Spleen (tissue), 11 donors: ENCODE results near the gene MUC4. TPM values are rescaled to one million over a fixed set of nuclear protein-coding genes. Genes with fewer than 3 reads are reported as not detected.
"Not testable (repeated sequence)": the region's sequence is repeated elsewhere in the genome, so short reads cannot be mapped to it uniquely, and the experiment has no call there.

Experiments
- DNase-seq: peaks from one replicate; pipeline ENCODE4 v3.0.0-alpha.2; 2020
- H3K27ac ChIP-seq, 8 donors: fragments of 200-600 bp; sonication (generic) in 7 of 8; 1 replicate in 4 of 8; 2 replicates in 4 of 8; pipeline versions ENCODE4 v1.5.0 to v1.8.0; 2016 to 2021; ENCODE audit warnings: inconsistent platforms in 4 of 8, mild to moderate bottlenecking in 4 of 8, moderate library complexity in 1 of 8
- H3K27me3 ChIP-seq, 7 donors: fragments of 200-600 bp; sonication (generic) in 6 of 7; replicated peaks in 1 of 7; 1 replicate in 4 of 7; 2 replicates in 3 of 7; pipeline versions ENCODE4 v1.5.0 to v1.8.0; 2016 to 2021; ENCODE audit warnings: inconsistent platforms in 3 of 7, mild to moderate bottlenecking in 1 of 7
- H3K36me3 ChIP-seq, 6 donors: fragments of 200-600 bp; sonication (generic) in 5 of 6; 1 replicate in 4 of 6; 2 replicates in 2 of 6; pipeline versions ENCODE4 v1.5.0 to v1.8.0; 2016 to 2021; ENCODE audit warnings: inconsistent platforms in 2 of 6
- H3K4me1 ChIP-seq, 6 donors: fragments of 200-600 bp; sonication (generic) in 5 of 6; 1 replicate in 3 of 6; 2 replicates in 3 of 6; pipeline versions ENCODE4 v1.5.0 to v1.8.0; 2016 to 2021; ENCODE audit warnings: inconsistent platforms in 3 of 6
- H3K4me3 ChIP-seq, 8 donors: fragments of 200-600 bp; sonication (generic) in 7 of 8; 1 replicate in 4 of 8; 2 replicates in 4 of 8; pipeline versions ENCODE4 v1.5.0 to v1.8.0; 2016 to 2021; ENCODE audit warnings: inconsistent platforms in 4 of 8, mild to moderate bottlenecking in 4 of 8, moderate library complexity in 2 of 8
- H3K9me3 ChIP-seq, 8 donors: fragments of 200-600 bp; sonication (generic) in 7 of 8; 1 replicate in 4 of 8; 2 replicates in 4 of 8; pipeline versions ENCODE4 v1.5.0 to v1.8.0; 2016 to 2021; ENCODE audit warnings: inconsistent platforms in 4 of 8
- CTCF ChIP-seq, 11 experiments: fragments of 200-600 bp in 7 of 11; fragments of 450-650 bp in 4 of 11; sonication (generic) in 4 of 11; IDR thresholded peaks in 8 of 11; conservative IDR thresholded peaks in 3 of 11; 1 replicate in 7 of 11; 2 replicates in 4 of 11; pipeline versions ENCODE4 v1.4.0 to v1.8.0; 2016 to 2021; ENCODE audit warnings: antibody characterized with exemption in 11 of 11, inconsistent platforms in 4 of 11, mild to moderate bottlenecking in 1 of 11
- POLR2A ChIP-seq, 3 donors: fragments of 450-650 bp; IDR thresholded peaks; one replicate each; pipeline ENCODE4 v1.5.1; 2017; ENCODE audit warnings: antibody characterized with exemption in 3 of 3, mild to moderate bottlenecking in 1 of 3
- POLR2AphosphoS5 ChIP-seq, 3 donors: sonication (generic); formaldehyde crosslinking; IDR thresholded peaks; one replicate each; pipeline ENCODE4 v1.5.1; 2017; ENCODE audit warnings: antibody characterized with exemption in 3 of 3
- WGBS, 5 donors: extraction: QIAGEN DNeasy Blood & Tissue Kit in 3 of 5; methylation state at CpG; one replicate each; pipeline versions ENCODE4 v1.1.5 to v1.1.7; 2013 to 2018; 5-methylcytosine and 5-hydroxymethylcytosine counted together
- intact Hi-C: fragments of 100-400 bp; cut with DNase I; formaldehyde crosslinking; loops from one replicate; pipeline ENCODE4 v1.15.0; 2023; ENCODE audit warnings: low total_unique reads
- polyA plus RNA-seq, 3 donors: library from polyadenylated mRNA; stranded (reverse); fragments of 200-250 nt; gene quantifications; one replicate each; pipeline ENCODE4 v1.2.1, GENCODE V29; 2013
- total RNA-seq, 7 donors: library from RNA; depleted of rRNA in 3 of 7; stranded (reverse); fragments of >200 nt in 3 of 7; fragmentation: NEBNext Ultra II Directional in 4 of 7; extraction: Animal tissue kit (Norgen Biotek cat#: 25700) in 4 of 7; gene quantifications; one replicate each; pipeline versions ENCODE4 v1.1.0 to v1.2.1, GENCODE V29; 2016 to 2021
- donor health status: healthy with polysubstance abuse.
- donor health status: DM: no; HTN: no; CAD: no; lungs with moderate emphysema.
- donor health status: DM: no; HTN: no; CAD: no.
- donor health status: Bipolar disorder and iron deficiency.
- donor health status: healthy.
- donor health status: DM: no; HTN: no; CAD: no.
- donor health status: DM: yes; HTN: yes; CAD: no.

The MUC4 gene
- total and polyA plus RNA-seq, 10 donors = 0.02 to 0.03 TPM; not detected in 8

- no peaks in the 10 kb centered on the region for H3K4me1 ChIP-seq
- H3K27ac ChIP-seq = no peak overlapping the region
- H3K4me3 ChIP-seq = no peak overlapping the region
- TF ChIP-seq POLR2AphosphoS5 (IDR thresholded peaks at IDR 0.05) = no peak
- no peak for TF ChIP-seq CTCF (IDR thresholded peaks at IDR 0.05 in 8 of 11, conservative IDR thresholded peaks at IDR 0.05 in 3 of 11)
- no peak for TF ChIP-seq POLR2A (IDR thresholded peaks at IDR 0.05)
- WGBS, 5 donors = 80 to 88% (median 84%) methylated on average over 8 of the region's 8 CpGs
- intact Hi-C loops = no loop called here
- no peaks in the 10 kb centered on the region for H3K9me3 ChIP-seq
- no peak for DNase-seq
- H3K36me3 ChIP-seq = no peaks in the 10 kb centered on the region
- peaks cover 0 to 49% (median 0%) of the 10 kb centered on the region in 7 donors for H3K27me3 ChIP-seq
Measured at GRCh38 chr3:195820186-195820585, 8.5 kb upstream of the MUC4 start.

GRCh38 chr3:195818301-195818700 lies 6.6 kb upstream of the MUC4 start:
- Histone ChIP-seq H3K36me3 (no peaks in the 10 kb centered on the region), H3K4me1 (no peaks in the 10 kb centered on the region), H3K27ac (no peak overlapping the region), H3K4me3 (no peak overlapping the region), H3K9me3 (no peaks in the 10 kb centered on the region), H3K27me3 (peaks cover 0 to 49% (median 0%) of the 10 kb centered on the region in 7 donors)
- WGBS, 5 donors = 90 to 95% (median 92%) methylated on average over 21 of the region's 21 CpGs
- TF ChIP-seq POLR2A (IDR thresholded peaks at IDR 0.05) (no peak), POLR2AphosphoS5 (IDR thresholded peaks at IDR 0.05) (no peak), CTCF (IDR thresholded peaks at IDR 0.05 in 8 of 11, conservative IDR thresholded peaks at IDR 0.05 in 3 of 11) (no peak)
- intact Hi-C loops = no loop called here
- DNase-seq = peak; percentile 58

- WGBS, 5 donors = 88 to 93% (median 88%) methylated on average over 15 to 17 of the region's 17 CpGs
- TF ChIP-seq POLR2A (IDR thresholded peaks at IDR 0.05) (no peak), POLR2AphosphoS5 (IDR thresholded peaks at IDR 0.05) (no peak), CTCF (IDR thresholded peaks at IDR 0.05 in 8 of 11, conservative IDR thresholded peaks at IDR 0.05 in 3 of 11) (no peak)
Measured at GRCh38 chr3:195817578-195818135, 5.9 kb upstream of the MUC4 start.

GRCh38 chr3:195816276-195816913 lies 4.7 kb upstream of the MUC4 start:
- intact Hi-C loops, H3K4me1 ChIP-seq, H3K4me3 ChIP-seq, H3K9me3 ChIP-seq, H3K27ac ChIP-seq, H3K36me3 ChIP-seq: not testable (repeated sequence)
- H3K27me3 ChIP-seq = peaks cover 0 to 52% (median 0%) of the 10 kb centered on the region in 7 donors
- 84 to 89% (median 88%) methylated on average over 20 to 23 of the region's 23 CpGs for WGBS, 5 donors
- peak; percentile 55 for DNase-seq

More at GRCh38 chr3:195817578-195818135, 5.9 kb upstream of the MUC4 start:
- no peaks in the 10 kb centered on the region for H3K36me3 ChIP-seq
- no peaks in the 10 kb centered on the region for H3K4me1 ChIP-seq
- H3K27me3 ChIP-seq = peaks cover 0 to 52% (median 0%) of the 10 kb centered on the region in 7 donors
- no peaks in the 10 kb centered on the region for H3K9me3 ChIP-seq
- intact Hi-C loops = no loop called here
- H3K27ac ChIP-seq = no peak overlapping the region
- peak; percentile 35 for DNase-seq
- no peak overlapping the region for H3K4me3 ChIP-seq
